ENCODE data around the gene BTBD9.

DNA sequence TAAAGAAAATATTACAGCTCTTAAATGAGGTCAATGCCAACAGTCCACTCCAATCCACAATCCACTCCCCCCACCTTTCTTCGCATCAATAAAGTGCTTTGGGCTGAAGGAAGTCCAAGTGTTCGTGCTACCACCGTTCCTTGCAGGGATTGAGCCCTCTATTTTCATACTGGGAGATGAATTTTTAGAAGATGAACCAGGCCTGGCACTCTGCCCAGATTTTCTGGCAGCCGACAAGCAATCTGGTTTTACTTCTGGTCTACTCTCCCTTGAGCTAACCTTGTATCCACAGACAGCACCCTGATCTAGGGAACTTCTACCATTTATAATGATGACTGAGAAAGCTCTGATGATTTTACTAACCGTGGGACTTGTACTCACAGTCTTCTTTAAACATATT lies 72.3 kb downstream of the BTBD9 start:
- TF ChIP-seq, protein P1, sequence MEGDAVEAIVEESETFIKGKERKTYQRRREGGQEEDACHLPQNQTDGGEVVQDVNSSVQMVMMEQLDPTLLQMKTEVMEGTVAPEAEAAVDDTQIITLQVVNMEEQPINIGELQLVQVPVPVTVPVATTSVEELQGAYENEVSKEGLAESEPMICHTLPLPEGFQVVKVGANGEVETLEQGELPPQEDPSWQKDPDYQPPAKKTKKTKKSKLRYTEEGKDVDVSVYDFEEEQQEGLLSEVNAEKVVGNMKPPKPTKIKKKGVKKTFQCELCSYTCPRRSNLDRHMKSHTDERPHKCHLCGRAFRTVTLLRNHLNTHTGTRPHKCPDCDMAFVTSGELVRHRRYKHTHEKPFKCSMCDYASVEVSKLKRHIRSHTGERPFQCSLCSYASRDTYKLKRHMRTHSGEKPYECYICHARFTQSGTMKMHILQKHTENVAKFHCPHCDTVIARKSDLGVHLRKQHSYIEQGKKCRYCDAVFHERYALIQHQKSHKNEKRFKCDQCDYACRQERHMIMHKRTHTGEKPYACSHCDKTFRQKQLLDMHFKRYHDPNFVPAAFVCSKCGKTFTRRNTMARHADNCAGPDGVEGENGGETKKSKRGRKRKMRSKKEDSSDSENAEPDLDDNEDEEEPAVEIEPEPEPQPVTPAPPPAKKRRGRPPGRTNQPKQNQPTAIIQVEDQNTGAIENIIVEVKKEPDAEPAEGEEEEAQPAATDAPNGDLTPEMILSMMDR (conservative IDR thresholded peaks at IDR 0.05) = no peak
- no peak for TF ChIP-seq EZH2 (IDR thresholded peaks at IDR 0.05; ENCODE audit: low read depth)

All from PC-9 (cell line).